Caco-2 (cell line): ENCODE results near the gene ZNF202. TPM values are rescaled to one million over a fixed set of nuclear protein-coding genes. Genes with fewer than 3 reads are reported as not detected.
"Not testable (repeated sequence)": the region's sequence is repeated elsewhere in the genome, so short reads cannot be mapped to it uniquely, and the experiment has no call there.

Experiments used
- BruUV-seq: library from RNA; stranded (reverse); fragments of 400-500 nt; replicated peaks from 2 replicates; lab custom pipeline; 2021; lab: Mats Ljungman, UMichigan
- CTCF ChIA-PET: fragments of 300-600 bp; sonication (Branson Sonifier 250); formaldehyde crosslinking; loops from one replicate; lab custom pipeline; 2022; ENCODE audit warnings: antibody characterized with exemption; lab: Charles Lee
- POLR2A ChIA-PET: fragments of 300-600 bp; sonication (Branson Sonifier 250); formaldehyde crosslinking; loops from one replicate; lab custom pipeline; 2022; ENCODE audit warnings: antibody characterized with exemption; lab: Charles Lee
- DNase-seq, 2 experiments: peaks; one replicate each; pipeline versions ENCODE4 v3.0.0 to v3.0.0-alpha.2; 2020 to 2022
- H3K27me3 ChIP-seq: replicated peaks from 2 replicates; pipeline ENCODE4 v1.6.0; 2011; ENCODE audit warnings: low read length; ENCODE audit not compliant: control insufficient read depth, insufficient read depth
- H3K36me3 ChIP-seq: 2 replicates; pipeline ENCODE4 v1.5.1; 2011; ENCODE audit warnings: low read length; ENCODE audit not compliant: control insufficient read depth, insufficient read depth
- H3K4me1 ChIP-seq: fragments of 250-450 bp; sonication (Bioruptor Pico); 2 replicates; pipeline ENCODE4 v1.5.1; 2020; ENCODE audit warnings: mild to moderate bottlenecking
- H3K4me3 ChIP-seq: 2 replicates; pipeline ENCODE4 v1.5.1; 2011; ENCODE audit warnings: low read depth, mild to moderate bottlenecking, control low read depth, low read length
- H3K9me3 ChIP-seq: fragments of 250-450 bp; sonication (Bioruptor Pico); 2 replicates; pipeline ENCODE4 v1.5.1; 2020; ENCODE audit warnings: mild to moderate bottlenecking, moderate library complexity
- H3K27ac Mint-ChIP-seq: one replicate; pipeline ENCODE4 v1.8.0; 2022; ENCODE audit warnings: mixed read lengths; ENCODE audit not compliant: unreplicated experiment
- H3K27me3 Mint-ChIP-seq: one replicate; pipeline ENCODE4 v1.8.0; 2022; ENCODE audit warnings: mixed read lengths; ENCODE audit not compliant: insufficient read depth, unreplicated experiment
- H3K36me3 Mint-ChIP-seq: one replicate; pipeline ENCODE4 v1.8.0; 2022; ENCODE audit warnings: mild to moderate bottlenecking, mixed read lengths; ENCODE audit not compliant: insufficient read depth, unreplicated experiment
- H3K4me1 Mint-ChIP-seq: one replicate; pipeline ENCODE4 v1.8.0; 2022; ENCODE audit warnings: low read depth, mixed read lengths; ENCODE audit not compliant: unreplicated experiment
- H3K4me3 Mint-ChIP-seq: one replicate; pipeline ENCODE4 v1.8.0; 2022; ENCODE audit warnings: mild to moderate bottlenecking, moderate library complexity, mixed read lengths; ENCODE audit not compliant: unreplicated experiment
- H3K9me3 Mint-ChIP-seq: one replicate; pipeline ENCODE4 v1.8.0; 2022; ENCODE audit warnings: mixed read lengths; ENCODE audit not compliant: unreplicated experiment
- intact Hi-C: fragments of 100-400 bp; cut with micrococcal nuclease; formaldehyde crosslinking; loops from one replicate; pipeline ENCODE4 v1.10.0; 2022; ENCODE audit not compliant: unreplicated experiment
- total RNA-seq: library from RNA; stranded (reverse); gene quantifications from 2 replicates; pipeline ENCODE4 v1.2.3, GENCODE V29; 2022
- TF ChIP-seq, protein P1 (sequence below), 2 experiments: fragments of 200-600 bp in 1 of 2; IDR thresholded peaks; 1 replicate in 1 of 2; 2 replicates in 1 of 2; pipeline versions ENCODE4 v1.5.1 to v1.8.0; 2011 to 2022; ENCODE audit warnings: antibody characterized with exemption in 1 of 2, control low read depth in 1 of 2, inconsistent platforms in 1 of 2, low read depth in 1 of 2, low read length in 1 of 2, mild to moderate bottlenecking in 1 of 2, moderate library complexity in 1 of 2; ENCODE audit not compliant: insufficient read depth in 1 of 2, severe bottlenecking in 1 of 2, unreplicated experiment in 1 of 2

The ZNF202 gene
- total RNA-seq, 1 experiment from 2014 or later: 25.5 TPM

DNA sequence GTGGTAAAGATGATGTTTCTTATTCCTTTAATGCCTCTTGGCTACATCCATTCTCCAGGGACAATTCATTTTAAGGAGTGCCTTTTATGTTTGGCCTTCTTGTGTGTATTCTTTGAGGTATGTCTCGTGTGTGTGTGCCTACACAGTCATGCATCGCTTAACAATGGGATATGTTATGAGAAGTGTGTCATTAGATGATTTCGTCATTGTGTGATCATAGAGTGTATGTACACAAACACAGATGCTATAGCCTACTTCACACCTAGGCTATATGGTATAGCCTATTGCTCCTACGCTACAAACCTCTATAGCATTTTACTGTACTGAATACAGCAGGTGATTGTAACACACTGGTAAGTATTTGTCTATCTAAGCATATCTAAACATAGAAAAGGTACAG is 23.0 kb downstream of the ZNF202 start:
- H3K4me1 Mint-ChIP-seq: no peaks in the 10 kb centered on the region
- peaks cover 19% of the 10 kb centered on the region for H3K27me3 Mint-ChIP-seq
- H3K36me3 Mint-ChIP-seq: no peaks in the 10 kb centered on the region
- no peak for DNase-seq
- BruUV-seq: no TSS peak
- ChIA-PET CTCF (no interaction called here), POLR2A (no interaction called here)
- Histone ChIP-seq H3K9me3 (no peaks in the 10 kb centered on the region; the same call in 1 of the 2 replicates), H3K4me3 (no peak overlapping the region), H3K36me3 (no peaks in the 10 kb centered on the region), H3K4me1 (no peaks in the 10 kb centered on the region), H3K27me3 (no peaks in the 10 kb centered on the region)
- no peaks in the 10 kb centered on the region for H3K9me3 Mint-ChIP-seq
- TF ChIP-seq, protein P1, sequence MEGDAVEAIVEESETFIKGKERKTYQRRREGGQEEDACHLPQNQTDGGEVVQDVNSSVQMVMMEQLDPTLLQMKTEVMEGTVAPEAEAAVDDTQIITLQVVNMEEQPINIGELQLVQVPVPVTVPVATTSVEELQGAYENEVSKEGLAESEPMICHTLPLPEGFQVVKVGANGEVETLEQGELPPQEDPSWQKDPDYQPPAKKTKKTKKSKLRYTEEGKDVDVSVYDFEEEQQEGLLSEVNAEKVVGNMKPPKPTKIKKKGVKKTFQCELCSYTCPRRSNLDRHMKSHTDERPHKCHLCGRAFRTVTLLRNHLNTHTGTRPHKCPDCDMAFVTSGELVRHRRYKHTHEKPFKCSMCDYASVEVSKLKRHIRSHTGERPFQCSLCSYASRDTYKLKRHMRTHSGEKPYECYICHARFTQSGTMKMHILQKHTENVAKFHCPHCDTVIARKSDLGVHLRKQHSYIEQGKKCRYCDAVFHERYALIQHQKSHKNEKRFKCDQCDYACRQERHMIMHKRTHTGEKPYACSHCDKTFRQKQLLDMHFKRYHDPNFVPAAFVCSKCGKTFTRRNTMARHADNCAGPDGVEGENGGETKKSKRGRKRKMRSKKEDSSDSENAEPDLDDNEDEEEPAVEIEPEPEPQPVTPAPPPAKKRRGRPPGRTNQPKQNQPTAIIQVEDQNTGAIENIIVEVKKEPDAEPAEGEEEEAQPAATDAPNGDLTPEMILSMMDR (IDR thresholded peaks at IDR 0.05; ENCODE audit: insufficient read depth in 1 of 2, low read depth in 1 of 2, low read length in 1 of 2, severe bottlenecking in 1 of 2, unreplicated experiment in 1 of 2): no peak
- no peak overlapping the region for H3K27ac Mint-ChIP-seq
- no peak overlapping the region for H3K4me3 Mint-ChIP-seq
- intact Hi-C loops: no loop called here

DNA sequence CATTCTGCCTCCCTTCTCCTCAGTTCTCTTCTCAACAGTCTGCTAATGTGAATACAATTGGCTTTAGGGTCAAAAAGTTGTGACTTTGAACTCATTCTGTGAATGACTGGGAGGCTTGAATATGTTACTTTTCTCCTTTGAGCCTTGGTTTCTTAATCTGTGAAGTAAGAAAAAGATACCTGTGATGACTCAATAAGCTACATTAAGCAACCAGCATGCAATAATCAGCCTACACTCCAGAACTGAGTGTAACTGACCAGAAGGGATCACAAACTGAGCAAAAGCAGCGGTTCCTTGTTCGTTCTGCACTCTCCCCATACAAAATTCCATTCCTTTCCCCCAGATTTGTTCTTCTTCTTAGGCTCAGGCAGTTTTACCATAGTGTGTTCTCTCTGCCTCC is 23.4 kb downstream of the ZNF202 start:
- Histone ChIP-seq H3K36me3 (no peaks in the 10 kb centered on the region), H3K4me3 (no peak overlapping the region), H3K4me1 (no peaks in the 10 kb centered on the region), H3K27me3 (no peaks in the 10 kb centered on the region), H3K9me3 (no peaks in the 10 kb centered on the region; the same call in 1 of the 2 replicates)
- no peak for DNase-seq
- H3K36me3 Mint-ChIP-seq: no peaks in the 10 kb centered on the region
- TF ChIP-seq, protein P1 (IDR thresholded peaks at IDR 0.05; ENCODE audit: insufficient read depth in 1 of 2, low read depth in 1 of 2, low read length in 1 of 2, severe bottlenecking in 1 of 2, unreplicated experiment in 1 of 2): no peak
- no peak overlapping the region for H3K4me3 Mint-ChIP-seq
- H3K27me3 Mint-ChIP-seq: peaks cover 19% of the 10 kb centered on the region
- H3K27ac Mint-ChIP-seq: no peak overlapping the region
- CTCF ChIA-PET: no interaction called here
- H3K4me1 Mint-ChIP-seq: no peaks in the 10 kb centered on the region
- BruUV-seq: no TSS peak
- intact Hi-C loops: no loop called here
- POLR2A ChIA-PET: no interaction called here
- no peaks in the 10 kb centered on the region for H3K9me3 Mint-ChIP-seq

DNA sequence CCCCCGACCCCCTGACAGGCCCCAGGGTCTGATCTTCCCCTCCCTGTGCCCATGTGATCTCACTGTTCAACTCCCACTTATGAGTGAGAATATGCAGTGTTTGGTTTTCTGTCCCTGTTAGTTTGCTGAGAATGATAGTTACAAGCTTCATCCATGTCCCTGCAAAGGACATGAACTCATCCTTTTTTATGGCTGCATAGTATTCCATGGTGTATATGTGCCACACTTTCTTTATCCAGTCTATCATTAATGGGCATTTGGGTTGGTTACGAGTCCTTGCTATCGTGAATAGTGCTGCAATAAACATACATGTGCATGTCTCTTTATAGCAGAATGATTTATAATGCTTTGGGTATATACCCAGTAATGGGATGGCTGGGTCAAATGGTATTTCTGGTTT is 28.8 kb downstream of the ZNF202 start:
- BruUV-seq, DNase-seq, H3K36me3 ChIP-seq, H3K9me3 ChIP-seq, intact Hi-C loops, H3K27ac Mint-ChIP-seq, H3K36me3 Mint-ChIP-seq, H3K27me3 ChIP-seq, H3K9me3 Mint-ChIP-seq, H3K4me3 Mint-ChIP-seq, H3K4me1 ChIP-seq, H3K4me3 ChIP-seq, POLR2A ChIA-PET, H3K4me1 Mint-ChIP-seq: not testable (repeated sequence)
- CTCF ChIA-PET: interaction anchor here (0.7 kb wide), 1 partner anchor 8 kb away, joined by 4 read pairs; no protein-coding TSS in a partner anchor
- H3K27me3 Mint-ChIP-seq: peaks cover 21% of the 10 kb centered on the region
